ENCODE data around the gene SAMD3. TPM values are rescaled to one million over a fixed set of nuclear protein-coding genes. Genes with fewer than 3 reads are reported as not detected.

Gene SAMD3
- total RNA-seq, 1 donor from 2014 or later = 3.6 TPM

DNA sequence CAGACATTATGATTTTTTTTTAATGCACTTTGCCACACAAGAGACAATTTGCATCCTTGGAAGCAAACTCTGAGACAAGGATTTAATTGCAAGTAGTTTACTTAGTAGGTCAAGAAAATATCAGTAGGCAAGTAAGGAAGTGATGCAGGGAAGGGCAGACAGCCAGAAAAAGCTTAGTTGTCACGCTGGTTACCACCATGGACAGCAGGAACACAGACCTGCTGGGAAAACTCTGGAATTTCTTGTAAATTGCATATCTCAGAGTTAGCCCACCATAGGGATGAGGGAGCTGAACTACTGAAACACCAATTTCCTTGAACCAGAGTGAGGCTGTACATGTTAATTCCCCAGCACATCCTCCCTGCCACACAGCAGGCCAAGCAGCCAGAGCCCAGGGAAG lies 111.7 kb downstream of the SAMD3 start:
- intact Hi-C loops (cut with DNase I) = no loop called here
- DNase-seq (ENCODE audit: low spot score) (no peak), ATAC-seq (no peak)

DNA sequence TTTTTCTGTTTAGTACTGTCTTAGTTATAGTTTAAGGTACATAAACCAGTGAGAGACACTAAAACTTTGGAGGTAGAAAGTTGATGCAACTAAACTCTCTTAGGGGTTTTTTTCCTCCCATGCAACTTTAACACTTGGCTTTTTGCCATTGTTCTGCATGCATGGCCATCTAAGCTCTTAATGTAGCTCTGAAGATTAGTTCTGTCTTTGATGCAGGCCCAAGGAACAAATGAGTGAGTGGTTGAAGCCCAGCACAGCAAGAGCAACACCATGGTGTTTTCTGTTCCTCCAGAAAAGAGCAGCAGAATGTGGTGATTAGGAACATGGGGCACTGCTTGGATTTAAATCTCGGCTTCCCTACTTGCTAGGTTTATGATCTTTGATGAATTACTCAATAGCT lies 115.0 kb downstream of the SAMD3 start:
- intact Hi-C loops (cut with DNase I) = no loop called here
- no peak for ATAC-seq
- no peak for DNase-seq (ENCODE audit: low spot score)

DNA sequence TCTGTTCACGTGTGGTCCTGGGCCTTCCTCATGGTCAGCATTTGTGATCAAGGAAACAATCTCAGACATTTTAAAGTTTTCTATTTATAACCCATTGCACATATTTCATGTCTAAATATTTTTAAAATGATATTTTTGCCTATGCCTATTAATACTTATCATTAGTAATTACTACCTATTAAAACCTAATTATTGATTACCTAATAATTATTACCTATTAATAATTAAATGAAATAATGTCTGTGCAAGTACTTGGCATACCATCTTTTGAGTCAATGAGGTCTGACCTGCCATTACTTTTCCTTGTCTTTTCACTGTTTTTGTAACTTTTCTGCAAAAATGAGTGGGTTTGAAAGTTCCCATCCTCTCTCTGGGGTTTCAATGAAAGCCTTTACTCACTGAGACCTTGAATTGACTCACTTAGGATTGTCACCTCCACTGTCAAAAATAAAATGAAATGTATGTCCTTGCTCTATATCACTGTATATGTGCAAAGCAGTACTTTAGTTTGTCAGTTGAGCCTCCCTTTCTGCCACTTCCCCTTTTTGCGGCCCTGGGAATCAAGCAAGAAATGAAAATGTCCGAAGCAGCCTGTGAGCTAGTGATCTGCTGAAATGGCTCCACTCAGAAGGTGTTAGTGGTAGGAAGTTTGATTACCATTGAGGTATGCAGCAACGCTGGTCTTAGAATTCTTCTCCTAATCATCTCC lies 116.6 kb downstream of the SAMD3 start:
- DNase-seq (ENCODE audit: low spot score) (no peak), ATAC-seq (no peak)
- intact Hi-C loops (cut with DNase I) = no loop called here

DNA sequence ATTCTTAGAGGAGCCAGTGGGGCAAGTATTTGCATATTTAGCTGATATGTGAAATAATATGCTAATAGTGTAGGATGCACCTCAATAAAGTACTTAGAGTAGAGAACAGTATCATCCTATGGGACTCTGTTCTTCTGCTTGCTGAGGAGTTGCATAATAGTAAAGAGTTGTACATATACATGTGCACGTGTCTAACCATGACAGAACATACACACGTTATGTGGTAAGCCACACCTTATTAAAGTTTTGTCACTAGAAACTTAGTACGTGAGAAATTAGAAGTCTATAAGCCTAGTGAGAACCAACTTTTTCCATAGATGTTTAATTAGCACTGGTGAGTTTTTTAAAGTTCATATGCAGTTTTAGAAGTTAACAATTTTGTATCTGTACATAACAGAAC lies 123.6 kb downstream of the SAMD3 start:
- intact Hi-C loops (cut with DNase I) = no loop called here
- ATAC-seq (no peak), DNase-seq (ENCODE audit: low spot score) (no peak)

DNA sequence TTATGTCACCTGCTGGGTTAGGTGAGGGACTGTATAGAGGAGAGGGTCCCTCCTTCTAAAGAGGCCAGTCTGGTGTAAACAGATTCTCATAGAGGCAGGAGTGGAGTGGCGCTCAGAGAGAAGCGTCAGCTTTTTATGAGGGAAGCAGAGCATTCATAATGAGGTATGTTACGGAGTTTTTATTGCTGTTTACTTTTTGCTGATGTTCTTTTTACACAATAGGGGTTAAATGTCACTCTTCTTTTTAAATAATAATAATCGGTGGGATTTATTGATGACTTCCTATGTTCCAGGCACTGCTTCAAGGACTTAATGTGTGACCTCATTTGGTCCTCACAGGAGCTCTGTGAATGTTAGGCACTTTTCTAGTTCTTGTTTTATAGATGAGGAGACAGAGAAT lies 124.4 kb downstream of the SAMD3 start:
- ATAC-seq (no peak), DNase-seq (ENCODE audit: low spot score) (no peak)
- intact Hi-C loops (cut with DNase I) = no loop called here

Other genes starting within 250 kb of the SAMD3 start
- 24.2 TPM for gene L3MBTL3, start 204.4 kb downstream of the SAMD3 start, total RNA-seq
- gene TMEM200A, start 143.1 kb upstream of the SAMD3 start, total RNA-seq = 18.5 TPM

All from sciatic nerve (tissue), 2 donors.